ENCODE measurements around the gene KIT. TPM values are rescaled to one million over a fixed set of nuclear protein-coding genes. Genes with fewer than 3 reads are reported as not detected.

KIT gene
- total RNA-seq, 2 experiments from 2014 or later, result 0.05 to 0.36 TPM

GRCh38 chr4:54620773-54621172 lies 37.0 kb upstream of the KIT start:
- no peaks in the 10 kb centered on the region for H3K9me3 Mint-ChIP-seq
- H3K27me3 ChIP-seq (ENCODE audit: control insufficient read depth in 1 of 2, insufficient read depth in 2 of 2, low read length in 2 of 2), result peaks cover 0 to 3% of the 10 kb centered on the region in 2 experiments
- DNase-seq, result no peak
- H3K27ac Mint-ChIP-seq, result no peak overlapping the region
- H3K27ac ChIP-seq (ENCODE audit: low read depth in 1 of 2, low read length in 2 of 2), result no peak overlapping the region
- H3K4me1 Mint-ChIP-seq (ENCODE audit: low read depth), result no peaks in the 10 kb centered on the region
- TF ChIP-seq CTCF (IDR thresholded peaks at IDR 0.05), result no peak
- ChIA-PET POLR2A (no interaction called here), CTCF (no interaction called here)
- intact Hi-C loops (cut with DNase I, micrococcal nuclease), result no loop called here
- no peaks in the 10 kb centered on the region for H3K36me3 ChIP-seq (ENCODE audit: insufficient read depth, low read length)
- no peak overlapping the region for H3K4me3 Mint-ChIP-seq
- H3K4me1 ChIP-seq (ENCODE audit: insufficient read depth, low read length), result no peaks in the 10 kb centered on the region
- no peaks in the 10 kb centered on the region for H3K36me3 Mint-ChIP-seq (ENCODE audit: low read depth)
- peaks cover 0 to 4% of the 10 kb centered on the region in 2 experiments for H3K9me3 ChIP-seq (ENCODE audit: control insufficient read depth in 1 of 2, insufficient read depth in 1 of 2, low read length in 2 of 2)
- no peak overlapping the region for H3K4me3 ChIP-seq (ENCODE audit: low read length)
- no peak for ATAC-seq (ENCODE audit: poor library complexity)
- H3K27me3 Mint-ChIP-seq, result peaks cover under 1% of the 10 kb centered on the region

GRCh38 chr4:54625391-54625790 lies 32.4 kb upstream of the KIT start:
- no peaks in the 10 kb centered on the region for H3K4me1 ChIP-seq (ENCODE audit: insufficient read depth, low read length)
- Mint-ChIP-seq H3K4me1 (ENCODE audit: low read depth) (no peaks in the 10 kb centered on the region), H3K36me3 (ENCODE audit: low read depth) (no peaks in the 10 kb centered on the region), H3K9me3 (no peaks in the 10 kb centered on the region), H3K4me3 (no peak overlapping the region), H3K27me3 (peaks cover 19% of the 10 kb centered on the region), H3K27ac (no peak overlapping the region)
- ChIA-PET POLR2A (no interaction called here), CTCF (no interaction called here)
- peaks cover 0 to 4% of the 10 kb centered on the region in 2 experiments for H3K9me3 ChIP-seq (ENCODE audit: control insufficient read depth in 1 of 2, insufficient read depth in 1 of 2, low read length in 2 of 2)
- H3K4me3 ChIP-seq (ENCODE audit: low read length), result no peak overlapping the region
- no peak for ATAC-seq (ENCODE audit: poor library complexity)
- intact Hi-C loops (cut with DNase I, micrococcal nuclease), result no loop called here
- no peak for TF ChIP-seq CTCF (IDR thresholded peaks at IDR 0.05)
- H3K36me3 ChIP-seq (ENCODE audit: insufficient read depth, low read length), result no peaks in the 10 kb centered on the region
- peaks cover 0 to 3% of the 10 kb centered on the region in 2 experiments for H3K27me3 ChIP-seq (ENCODE audit: control insufficient read depth in 1 of 2, insufficient read depth in 2 of 2, low read length in 2 of 2)
- no peak for DNase-seq
- H3K27ac ChIP-seq (ENCODE audit: low read depth in 1 of 2, low read length in 2 of 2), result no peak overlapping the region

- Mint-ChIP-seq H3K4me3 (no peak overlapping the region), H3K9me3 (no peaks in the 10 kb centered on the region), H3K27ac (no peak overlapping the region), H3K36me3 (ENCODE audit: low read depth) (no peaks in the 10 kb centered on the region), H3K4me1 (ENCODE audit: low read depth) (no peaks in the 10 kb centered on the region), H3K27me3 (peaks cover 20% of the 10 kb centered on the region)
- no peak for TF ChIP-seq CTCF (IDR thresholded peaks at IDR 0.05)
- Histone ChIP-seq H3K27ac (ENCODE audit: low read depth in 1 of 2, low read length in 2 of 2) (no peak overlapping the region), H3K4me3 (ENCODE audit: low read length) (no peak overlapping the region), H3K27me3 (ENCODE audit: control insufficient read depth in 1 of 2, insufficient read depth in 2 of 2, low read length in 2 of 2) (peaks cover 0 to 3% of the 10 kb centered on the region in 2 experiments), H3K36me3 (ENCODE audit: insufficient read depth, low read length) (no peaks in the 10 kb centered on the region), H3K9me3 (ENCODE audit: control insufficient read depth in 1 of 2, insufficient read depth in 1 of 2, low read length in 2 of 2) (peaks cover 0 to 4% of the 10 kb centered on the region in 2 experiments), H3K4me1 (ENCODE audit: insufficient read depth, low read length) (no peaks in the 10 kb centered on the region)
- ATAC-seq (ENCODE audit: poor library complexity) (no peak), DNase-seq (no peak)
- ChIA-PET CTCF (no interaction called here), POLR2A (no interaction called here)
- intact Hi-C loops (cut with DNase I, micrococcal nuclease), result no loop called here
Observed at GRCh38 chr4:54626113-54626512, 31.6 kb upstream of the KIT start.
